HAP-1 (cell line): Measurements from ENCODE around the gene CCR9.
"Not testable (repeated sequence)": the region's sequence is repeated elsewhere in the genome, so short reads cannot be mapped to it uniquely, and the experiment has no call there.

Source experiments
- DNase-seq, 2 experiments: peaks; one replicate each; pipeline ENCODE4 v3.0.0-alpha.2; 2016 to 2020; ENCODE audit warnings: low spot score in 2 of 2
- H3K27me3 ChIP-seq: fragments of 250-450 bp; sonication (Bioruptor Pico); 2 replicates; pipeline ENCODE4 v1.5.1; 2020; ENCODE audit warnings: low read depth, mild to moderate bottlenecking, moderate library complexity
- H3K36me3 ChIP-seq: fragments of 250-450 bp; sonication (Bioruptor Pico); replicated peaks from 2 replicates; pipeline ENCODE4 v1.5.1; 2020; ENCODE audit warnings: mild to moderate bottlenecking
- H3K4me1 ChIP-seq: fragments of 250-450 bp; sonication (Bioruptor Pico); 2 replicates; pipeline ENCODE4 v1.5.1; 2020; ENCODE audit warnings: mild to moderate bottlenecking
- H3K4me3 ChIP-seq: fragments of 250-450 bp; sonication (Bioruptor Pico); 2 replicates; pipeline ENCODE4 v1.5.1; 2020; ENCODE audit warnings: mild to moderate bottlenecking, moderate library complexity
- H3K9me3 ChIP-seq: fragments of 250-450 bp; sonication (Bioruptor Pico); 2 replicates; pipeline ENCODE4 v1.5.1; 2020; ENCODE audit warnings: mild to moderate bottlenecking, moderate library complexity
- in situ Hi-C: fragments of 300-500 bp; cut with MboI; formaldehyde crosslinking; loops from 3 replicates; pipeline ENCODE4 v1.14.3; 2020; ENCODE audit warnings: low sequenced_read_pairs, inconsistent platforms, mixed read lengths

Gene CCR9, protein sequence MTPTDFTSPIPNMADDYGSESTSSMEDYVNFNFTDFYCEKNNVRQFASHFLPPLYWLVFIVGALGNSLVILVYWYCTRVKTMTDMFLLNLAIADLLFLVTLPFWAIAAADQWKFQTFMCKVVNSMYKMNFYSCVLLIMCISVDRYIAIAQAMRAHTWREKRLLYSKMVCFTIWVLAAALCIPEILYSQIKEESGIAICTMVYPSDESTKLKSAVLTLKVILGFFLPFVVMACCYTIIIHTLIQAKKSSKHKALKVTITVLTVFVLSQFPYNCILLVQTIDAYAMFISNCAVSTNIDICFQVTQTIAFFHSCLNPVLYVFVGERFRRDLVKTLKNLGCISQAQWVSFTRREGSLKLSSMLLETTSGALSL

GRCh38 chr3:45885979-45886705, at the start of gene CCR9:
Gene CCR9, plus strand, starts transcription at chr3:45886543. Its CDS starts 8,391 bp downstream, at chr3:45894934.
- DNase-seq: no peak
- H3K36me3 ChIP-seq: no peaks in the 10 kb centered on the region
- peaks cover 5% of the 10 kb centered on the region; the same call in 1 of the 2 replicates for H3K27me3 ChIP-seq
- H3K9me3 ChIP-seq: no peaks in the 10 kb centered on the region
- in situ Hi-C loops: no loop called here
- no peak within 1 kb of the TSS for H3K4me3 ChIP-seq
- no peaks in the 10 kb centered on the region for H3K4me1 ChIP-seq

- no peaks in the 10 kb centered on the region for H3K36me3 ChIP-seq
- DNase-seq: no peak
- H3K27me3 ChIP-seq: no peaks in the 10 kb centered on the region
- peaks cover 3% of the 10 kb centered on the region; the same call in 1 of the 2 replicates for H3K4me1 ChIP-seq
- H3K9me3 ChIP-seq: 0 out of 2 replicates have a peak, but pooled peaks cover 2% of the 10 kb centered on the region
- no peak overlapping the region for H3K4me3 ChIP-seq
- in situ Hi-C loops: no loop called here
Measured at GRCh38 chr3:45838466-45838865, 47.9 kb upstream of the CCR9 start.

- Histone ChIP-seq H3K4me1 (peaks cover 3% of the 10 kb centered on the region; the same call in 1 of the 2 replicates), H3K4me3 (peak overlapping the region; percentile 63), H3K36me3 (no peaks in the 10 kb centered on the region), H3K9me3 (0 out of 2 replicates have a peak, but pooled peaks cover 2% of the 10 kb centered on the region), H3K27me3 (peaks cover 10% of the 10 kb centered on the region)
- in situ Hi-C loops: no loop called here
- DNase-seq: no peak
Measured at GRCh38 chr3:45841420-45841756, 45.0 kb upstream of the CCR9 start.

DNA sequence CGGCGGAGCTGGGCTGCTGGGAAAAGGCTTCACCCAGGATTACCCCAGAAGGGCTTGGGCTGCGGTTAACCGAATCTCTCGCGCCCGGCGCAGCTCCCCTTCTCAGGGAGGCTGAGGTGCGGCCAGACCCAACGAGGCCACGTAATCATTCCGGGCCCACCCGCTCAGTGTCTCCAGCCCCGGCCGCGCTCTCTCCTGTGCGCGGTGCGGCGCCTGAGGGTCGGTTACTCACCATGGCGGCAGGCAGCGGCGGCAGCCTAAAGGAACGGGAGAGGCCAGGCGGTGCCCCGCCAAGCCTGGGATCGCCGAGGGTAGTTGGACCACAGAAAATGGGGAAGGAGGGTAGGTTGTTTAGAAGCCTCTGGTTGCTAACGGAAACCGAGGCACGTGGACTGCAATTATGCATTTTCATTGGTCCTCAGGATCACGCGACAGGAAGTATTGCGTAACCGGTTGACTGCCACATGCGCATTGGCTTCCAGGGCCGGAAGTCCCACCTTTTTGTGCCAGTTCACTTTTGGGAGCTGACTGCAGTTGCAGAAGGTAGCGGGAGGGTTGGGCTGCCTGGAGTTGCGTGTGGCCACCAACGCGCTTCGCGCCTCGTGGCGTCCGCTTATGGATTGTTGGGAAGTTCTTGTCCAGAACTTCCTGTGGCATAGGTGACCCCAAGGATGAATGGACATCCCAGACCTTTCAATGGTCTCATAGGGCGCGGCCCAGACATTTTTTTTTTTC, 44.4 kb upstream of the CCR9 start, which contains the start of gene LZTFL1:
Gene LZTFL1, minus strand, starts transcription at position 363 of the 735 bp plus-strand sequence. Its CDS starts 128 bp downstream, at position 235.
- peak; percentile 90 to 91 for DNase-seq
- H3K4me1 ChIP-seq: peaks cover 3% of the 10 kb centered on the region; the same call in 1 of the 2 replicates
- H3K27me3 ChIP-seq: peaks cover 11% of the 10 kb centered on the region
- no peaks in the 10 kb centered on the region for H3K36me3 ChIP-seq
- 0 out of 2 replicates have a peak, but pooled peaks cover 2% of the 10 kb centered on the region for H3K9me3 ChIP-seq
- in situ Hi-C loops: no loop called here
- H3K4me3 ChIP-seq: peak within 1 kb of the TSS; percentile 63

GRCh38 chr3:45842851-45843625, 43.3 kb upstream of the CCR9 start:
- no peaks in the 10 kb centered on the region for H3K36me3 ChIP-seq
- no peak for DNase-seq
- 0 out of 2 replicates have a peak, but pooled peaks cover 2% of the 10 kb centered on the region for H3K9me3 ChIP-seq
- peaks cover 3% of the 10 kb centered on the region; the same call in 1 of the 2 replicates for H3K4me1 ChIP-seq
- in situ Hi-C loops: no loop called here
- H3K4me3 ChIP-seq: no peak overlapping the region
- peaks cover 16% of the 10 kb centered on the region for H3K27me3 ChIP-seq

DNA sequence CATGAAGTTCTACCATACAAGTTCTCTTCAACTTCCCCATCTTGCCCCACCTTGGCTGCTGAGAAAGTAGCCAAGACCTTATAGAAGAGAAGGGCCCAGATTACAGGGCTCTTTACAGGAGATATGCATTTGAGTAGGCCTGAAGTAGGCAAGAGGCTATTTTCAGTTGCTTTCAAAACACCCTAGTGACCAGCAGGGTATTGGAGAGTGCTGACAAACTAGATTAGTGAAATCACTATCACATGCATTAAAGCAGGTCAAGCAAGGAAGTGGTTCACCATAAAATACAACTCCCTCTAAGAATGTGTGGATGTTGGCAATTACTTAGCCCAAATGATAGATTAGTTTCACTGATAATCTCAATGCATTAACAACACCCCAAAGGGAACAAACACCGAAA, 41.7 kb upstream of the CCR9 start:
- Histone ChIP-seq H3K4me1 (peaks cover 3% of the 10 kb centered on the region; the same call in 1 of the 2 replicates), H3K36me3 (no peaks in the 10 kb centered on the region), H3K27me3 (peaks cover 23% of the 10 kb centered on the region), H3K4me3 (no peak overlapping the region), H3K9me3 (0 out of 2 replicates have a peak, but pooled peaks cover 2% of the 10 kb centered on the region)
- in situ Hi-C loops: no loop called here
- no peak for DNase-seq

- H3K9me3 ChIP-seq: no peaks in the 10 kb centered on the region
- no peak overlapping the region for H3K4me3 ChIP-seq
- DNase-seq: no peak
- H3K4me1 ChIP-seq: no peaks in the 10 kb centered on the region
- H3K27me3 ChIP-seq: peaks cover 32% of the 10 kb centered on the region
- in situ Hi-C loops: no loop called here
- H3K36me3 ChIP-seq: no peaks in the 10 kb centered on the region
Measured at GRCh38 chr3:45848392-45848791, 38.0 kb upstream of the CCR9 start.

DNA sequence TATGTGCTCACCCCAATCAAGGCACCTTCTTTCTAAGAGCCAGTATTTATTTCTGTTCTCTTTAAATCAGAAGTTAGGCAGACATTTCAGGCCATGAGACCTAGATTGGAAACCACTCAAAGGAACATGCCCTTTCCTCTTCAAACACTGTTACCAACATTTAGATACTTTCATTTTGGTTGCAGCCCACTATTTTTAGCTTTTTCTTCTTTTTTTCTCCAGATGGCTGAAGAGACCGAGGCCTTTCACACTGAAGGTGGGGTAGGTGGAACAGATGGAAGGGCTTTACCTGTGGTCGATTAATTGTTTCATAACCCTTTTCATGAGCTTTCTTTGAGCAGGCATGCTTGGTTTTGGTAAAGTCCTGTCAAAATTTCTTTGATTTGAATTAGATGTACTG, 33.5 kb upstream of the CCR9 start:
- DNase-seq: no peak
- no peaks in the 10 kb centered on the region for H3K4me1 ChIP-seq
- peaks cover 18% of the 10 kb centered on the region for H3K27me3 ChIP-seq
- H3K36me3 ChIP-seq: no peaks in the 10 kb centered on the region
- in situ Hi-C loops: no loop called here
- H3K4me3 ChIP-seq: no peak overlapping the region
- H3K9me3 ChIP-seq: no peaks in the 10 kb centered on the region

GRCh38 chr3:45856323-45856722, 30.0 kb upstream of the CCR9 start:
- H3K36me3 ChIP-seq, H3K27me3 ChIP-seq, H3K4me1 ChIP-seq, H3K4me3 ChIP-seq, DNase-seq, in situ Hi-C loops, H3K9me3 ChIP-seq: not testable (repeated sequence)

GRCh38 chr3:45857024-45857423, 29.3 kb upstream of the CCR9 start:
- H3K27me3 ChIP-seq: peaks cover 15% of the 10 kb centered on the region
- H3K4me3 ChIP-seq, H3K36me3 ChIP-seq, DNase-seq, in situ Hi-C loops, H3K4me1 ChIP-seq, H3K9me3 ChIP-seq: not testable (repeated sequence)

DNA sequence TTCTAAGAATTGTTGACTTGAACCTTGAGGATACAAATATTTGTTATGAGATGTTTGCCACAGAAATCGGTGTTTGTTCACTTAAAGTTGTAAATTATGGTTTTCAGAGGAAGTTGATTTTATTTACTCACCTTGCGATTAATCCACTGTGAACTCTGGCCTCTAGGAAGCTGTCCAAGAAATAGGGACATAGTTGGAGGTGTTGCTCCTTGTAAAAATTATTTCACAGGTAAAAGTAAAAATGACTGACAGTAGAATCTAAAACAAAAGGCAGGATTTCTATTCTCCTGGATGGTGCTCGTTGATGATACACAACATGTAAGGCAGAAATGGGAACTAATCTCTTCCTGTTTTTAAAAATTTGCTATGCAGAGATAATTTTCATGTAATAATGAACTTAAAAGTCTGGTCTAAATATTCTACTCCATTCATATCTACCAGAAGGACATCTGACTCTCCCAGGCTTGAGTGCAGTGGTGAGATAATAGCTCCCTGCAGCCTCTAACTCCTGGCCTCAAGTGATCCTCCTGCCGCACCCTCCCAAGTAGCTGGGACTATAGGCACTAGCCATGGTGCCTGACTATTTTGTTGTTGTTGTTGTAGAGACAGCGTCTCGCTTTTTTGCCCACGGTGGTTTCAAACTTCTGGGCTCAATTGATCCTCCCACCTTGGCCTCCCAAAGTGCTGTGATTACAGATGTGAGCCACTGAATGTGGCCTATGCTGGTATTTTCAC, 27.4 kb upstream of the CCR9 start:
- no peak overlapping the region for H3K4me3 ChIP-seq
- peaks cover 12% of the 10 kb centered on the region for H3K27me3 ChIP-seq
- no peaks in the 10 kb centered on the region; the same call in 1 of the 2 replicates for H3K9me3 ChIP-seq
- in situ Hi-C loops: no loop called here
- H3K36me3 ChIP-seq: no peaks in the 10 kb centered on the region
- DNase-seq: no peak
- H3K4me1 ChIP-seq: no peaks in the 10 kb centered on the region

DNA sequence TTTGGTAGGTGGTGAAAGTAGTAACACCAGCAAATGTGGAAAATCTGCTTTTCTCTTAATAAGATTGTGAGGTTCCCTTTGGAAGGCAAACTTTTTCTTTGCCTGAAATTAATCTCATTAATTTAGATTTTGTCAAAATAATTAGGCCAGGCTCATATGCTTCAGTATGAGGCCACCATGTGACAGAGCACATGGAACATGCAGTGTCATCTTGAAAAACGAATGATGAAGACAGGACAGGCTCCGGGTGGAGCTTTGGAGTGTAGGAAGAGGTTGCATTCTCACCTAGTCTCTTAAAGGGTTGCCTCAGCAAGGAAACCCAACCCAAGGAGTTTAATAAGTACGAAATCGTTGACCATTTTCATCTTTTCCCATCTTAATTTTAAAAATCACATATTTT, 25.9 kb upstream of the CCR9 start:
- in situ Hi-C loops: no loop called here
- Histone ChIP-seq H3K27me3 (peaks cover 15% of the 10 kb centered on the region), H3K36me3 (no peaks in the 10 kb centered on the region), H3K9me3 (no peaks in the 10 kb centered on the region; the same call in 1 of the 2 replicates), H3K4me3 (no peak overlapping the region), H3K4me1 (no peaks in the 10 kb centered on the region)
- no peak for DNase-seq
